GM06990 (cell line): ENCODE data around the gene UBE2O.
A peak's percentile ranks its signal among the peaks of the same experiment; 100 is the strongest.

Source experiments
- DNase-seq: peaks from one replicate; pipeline ENCODE4 v3.0.0-alpha.2; 2011; ENCODE audit not compliant: insufficient read length; ENCODE audit errors: extremely low read depth
- H3K27me3 ChIP-seq: replicated peaks from 2 replicates; pipeline ENCODE4 v1.6.0; 2011; ENCODE audit warnings: low read length; ENCODE audit not compliant: control insufficient read depth, insufficient read depth
- H3K36me3 ChIP-seq: 2 replicates; pipeline ENCODE4 v1.5.1; 2011; ENCODE audit warnings: low read length; ENCODE audit not compliant: control insufficient read depth, insufficient read depth
- H3K4me3 ChIP-seq: replicated peaks from 2 replicates; pipeline ENCODE4 v1.5.1; 2011; ENCODE audit warnings: low read depth, mild to moderate bottlenecking, control low read depth, low read length
- CTCF ChIP-seq: IDR thresholded peaks from 2 replicates; pipeline ENCODE4 v1.5.1; 2011; ENCODE audit warnings: low read length, control low read depth, mild to moderate bottlenecking, inconsistent platforms; ENCODE audit not compliant: insufficient read depth, poor library complexity, severe bottlenecking

UBE2O gene

GRCh38 chr17:76437467-76438402, 15.2 kb downstream of the UBE2O start:
- no peak for DNase-seq
- Histone ChIP-seq H3K27me3 (no peaks in the 10 kb centered on the region), H3K4me3 (no peak overlapping the region), H3K36me3 (no peaks in the 10 kb centered on the region; the same call in 1 of the 2 replicates)
- no peak for TF ChIP-seq CTCF

GRCh38 chr17:76435751-76436150, 17.2 kb downstream of the UBE2O start:
- DNase-seq, result no peak
- H3K27me3 ChIP-seq, result no peaks in the 10 kb centered on the region
- TF ChIP-seq CTCF, result no peak
- no peaks in the 10 kb centered on the region; the same call in 1 of the 2 replicates for H3K36me3 ChIP-seq
- no peak overlapping the region for H3K4me3 ChIP-seq

GRCh38 chr17:76434870-76435269, 18.1 kb downstream of the UBE2O start:
- TF ChIP-seq CTCF, result no peak
- H3K27me3 ChIP-seq, result no peaks in the 10 kb centered on the region
- H3K4me3 ChIP-seq, result no peak overlapping the region
- no peaks in the 10 kb centered on the region; the same call in 1 of the 2 replicates for H3K36me3 ChIP-seq
- no peak for DNase-seq

GRCh38 chr17:76433693-76434092, 19.3 kb downstream of the UBE2O start:
- Histone ChIP-seq H3K27me3 (no peaks in the 10 kb centered on the region), H3K4me3 (no peak overlapping the region), H3K36me3 (no peaks in the 10 kb centered on the region; the same call in 1 of the 2 replicates)
- DNase-seq, result no peak
- no peak for TF ChIP-seq CTCF

- no peaks in the 10 kb centered on the region for H3K27me3 ChIP-seq
- DNase-seq, result no peak
- H3K4me3 ChIP-seq, result no peak overlapping the region
- peak; percentile 40 for TF ChIP-seq CTCF
- H3K36me3 ChIP-seq, result no peaks in the 10 kb centered on the region; the same call in 1 of the 2 replicates
Observed at GRCh38 chr17:76432712-76433336, 20.1 kb downstream of the UBE2O start.
